ENCODE results near the gene TBC1D3B.
A peak's percentile ranks its signal among the peaks of the same experiment; 100 is the strongest.
"Not testable (repeated sequence)": the region's sequence is repeated elsewhere in the genome, so short reads cannot be mapped to it uniquely, and the experiment has no call there.

Gene TBC1D3B

DNA sequence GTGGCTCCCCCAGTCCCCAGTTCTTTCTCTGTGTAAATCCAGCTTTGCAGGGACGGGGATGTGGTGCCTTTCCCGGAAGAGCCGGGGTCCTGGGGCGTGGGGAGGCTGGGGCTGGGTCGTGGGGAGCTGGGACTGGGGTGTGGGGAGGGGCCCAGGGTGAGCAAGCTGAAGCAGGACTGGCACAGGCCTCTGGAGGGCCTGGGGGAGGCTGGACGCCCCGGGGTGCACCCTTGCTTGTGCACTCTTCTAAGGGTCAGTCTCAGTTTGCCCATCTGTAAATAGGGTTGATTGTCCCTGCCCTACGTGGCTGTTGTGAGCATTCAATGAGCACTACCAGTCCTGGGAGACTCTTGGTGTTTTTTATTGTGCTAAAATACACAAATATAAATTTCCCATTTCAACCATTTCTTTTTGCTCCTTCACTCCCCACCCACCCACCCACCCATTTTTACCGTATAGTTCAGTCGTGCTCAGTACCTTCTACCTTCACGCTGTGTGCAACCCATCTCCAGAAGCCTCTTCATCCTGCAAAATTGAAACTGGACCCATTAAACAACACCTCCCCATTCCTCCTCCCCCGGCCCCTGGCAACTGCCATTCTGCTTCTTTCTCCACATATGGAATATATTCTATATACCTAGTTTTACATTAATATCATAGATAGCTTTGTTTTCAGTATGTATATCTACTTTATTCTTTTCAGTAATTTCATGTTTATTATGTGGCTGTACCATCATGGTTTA lies 7.8 kb upstream of the TBC1D3B start:
- H3K36me3 ChIP-seq (ENCODE audit: control insufficient read depth, insufficient read depth, low read length) = no peaks in the 10 kb centered on the region
- H3K27me3 ChIP-seq (ENCODE audit: control insufficient read depth, insufficient read depth, low read length) = peaks cover 18% of the 10 kb centered on the region
- no peaks in the 10 kb centered on the region for H3K4me1 ChIP-seq (ENCODE audit: control insufficient read depth, insufficient read depth, low read length)
- no peak overlapping the region for H3K9ac ChIP-seq (ENCODE audit: low read length)
- no peak overlapping the region for H3K4me3 ChIP-seq (ENCODE audit: low read length)
- no peaks in the 10 kb centered on the region for H3K9me3 ChIP-seq (ENCODE audit: control insufficient read depth, low read length)

DNA sequence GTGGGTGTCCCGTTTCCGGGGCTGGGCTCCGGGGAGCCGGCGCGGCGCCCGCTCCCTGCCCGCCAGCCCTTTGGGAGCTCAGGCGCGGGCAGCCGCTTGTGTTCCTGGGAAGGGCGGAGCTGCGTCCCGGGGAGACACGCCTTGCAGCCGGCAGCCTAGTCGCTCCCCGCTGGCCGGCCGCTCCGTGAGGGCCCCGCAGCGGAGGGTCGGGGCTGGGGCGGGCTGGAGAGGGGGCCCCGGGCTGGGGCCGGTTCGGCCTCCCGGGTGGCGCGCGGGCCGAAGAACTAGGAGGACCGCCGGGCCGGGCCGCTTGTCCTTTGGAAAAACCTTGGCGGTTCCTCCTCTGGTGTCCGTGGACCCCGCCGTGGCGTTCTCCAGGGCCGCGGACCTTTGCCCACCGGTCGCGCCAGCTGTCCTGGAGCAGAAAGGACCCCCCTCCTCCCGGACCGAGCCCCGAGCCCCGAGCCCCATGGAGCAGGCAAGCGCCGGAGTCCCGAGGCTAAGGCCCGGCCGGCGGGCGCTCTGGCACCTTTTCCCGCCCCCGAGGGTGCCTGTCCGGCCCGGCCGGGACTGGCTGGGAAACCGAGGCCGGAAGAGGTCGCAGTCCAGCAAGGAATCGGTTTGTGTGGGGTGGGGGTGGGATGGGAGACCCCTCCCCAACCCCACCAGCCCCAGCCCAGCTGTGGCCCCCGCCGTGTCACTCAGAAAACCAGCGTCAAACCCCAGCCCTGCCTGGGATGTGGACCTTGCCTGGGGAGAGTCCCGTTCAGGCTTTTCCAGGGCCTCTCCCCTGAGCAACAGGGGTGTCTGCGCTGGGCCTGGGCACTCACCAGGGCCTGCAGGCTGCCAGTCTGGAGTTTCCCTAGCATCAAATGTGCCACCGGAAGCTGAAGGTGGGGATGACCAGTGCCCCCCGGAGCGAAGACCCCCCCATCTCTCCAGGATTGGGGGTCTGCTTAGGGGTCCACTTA lies 6.8 kb upstream of the TBC1D3B start:
- no peaks in the 10 kb centered on the region for H3K4me1 ChIP-seq (ENCODE audit: control insufficient read depth, insufficient read depth, low read length)
- no peaks in the 10 kb centered on the region for H3K36me3 ChIP-seq (ENCODE audit: control insufficient read depth, insufficient read depth, low read length)
- H3K9ac ChIP-seq (ENCODE audit: low read length) = peak overlapping the region; percentile 50
- no peaks in the 10 kb centered on the region for H3K9me3 ChIP-seq (ENCODE audit: control insufficient read depth, low read length)
- H3K4me3 ChIP-seq (ENCODE audit: low read length) = peak overlapping the region; percentile 4
- H3K27me3 ChIP-seq (ENCODE audit: control insufficient read depth, insufficient read depth, low read length) = peaks cover 18% of the 10 kb centered on the region

DNA sequence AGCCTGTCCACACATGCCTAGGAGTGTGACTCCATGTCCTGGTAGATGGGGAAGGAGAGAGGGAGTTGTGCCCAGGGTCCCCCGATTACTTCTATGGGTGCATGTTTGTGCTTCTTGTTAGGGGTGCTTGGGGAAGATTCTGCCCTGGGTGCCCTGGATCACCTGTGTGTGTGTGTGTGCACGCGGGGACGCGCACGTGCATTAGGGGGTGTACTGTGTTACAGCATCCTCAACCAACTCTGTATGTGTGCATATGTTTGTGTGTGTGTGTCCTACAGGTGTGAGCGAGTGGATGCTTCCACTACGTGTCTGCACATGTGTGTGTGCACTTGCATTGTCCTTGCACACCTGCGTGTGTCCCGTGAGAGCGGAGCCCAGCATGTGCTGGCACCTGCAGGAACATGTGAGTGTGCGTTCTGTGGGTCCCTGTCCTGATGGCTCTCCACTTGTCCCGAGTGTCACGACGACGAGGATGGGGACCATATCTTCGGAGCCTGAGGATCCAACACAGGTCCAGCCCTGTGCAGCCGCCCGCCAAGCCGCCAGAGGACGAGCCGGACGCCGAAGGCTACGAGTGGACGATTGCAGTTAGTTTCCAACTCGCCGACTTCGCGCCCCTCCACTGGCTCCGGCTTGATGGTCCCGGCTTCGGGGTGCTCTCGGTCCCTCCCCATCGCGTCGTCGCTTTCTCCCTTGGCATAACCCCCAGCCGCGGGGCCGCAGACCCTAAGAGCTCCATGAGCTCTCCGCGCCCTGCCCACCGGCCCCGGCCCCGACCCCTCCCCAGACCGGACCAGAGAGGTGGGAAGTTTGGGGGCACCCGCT lies 6.0 kb upstream of the TBC1D3B start:
- H3K27me3 ChIP-seq (ENCODE audit: control insufficient read depth, insufficient read depth, low read length) = peaks cover 18% of the 10 kb centered on the region
- H3K36me3 ChIP-seq (ENCODE audit: control insufficient read depth, insufficient read depth, low read length) = no peaks in the 10 kb centered on the region
- H3K4me3 ChIP-seq (ENCODE audit: low read length) = peak overlapping the region; percentile 4
- no peaks in the 10 kb centered on the region for H3K9me3 ChIP-seq (ENCODE audit: control insufficient read depth, low read length)
- peak overlapping the region; percentile 50 for H3K9ac ChIP-seq (ENCODE audit: low read length)
- no peaks in the 10 kb centered on the region for H3K4me1 ChIP-seq (ENCODE audit: control insufficient read depth, insufficient read depth, low read length)

DNA sequence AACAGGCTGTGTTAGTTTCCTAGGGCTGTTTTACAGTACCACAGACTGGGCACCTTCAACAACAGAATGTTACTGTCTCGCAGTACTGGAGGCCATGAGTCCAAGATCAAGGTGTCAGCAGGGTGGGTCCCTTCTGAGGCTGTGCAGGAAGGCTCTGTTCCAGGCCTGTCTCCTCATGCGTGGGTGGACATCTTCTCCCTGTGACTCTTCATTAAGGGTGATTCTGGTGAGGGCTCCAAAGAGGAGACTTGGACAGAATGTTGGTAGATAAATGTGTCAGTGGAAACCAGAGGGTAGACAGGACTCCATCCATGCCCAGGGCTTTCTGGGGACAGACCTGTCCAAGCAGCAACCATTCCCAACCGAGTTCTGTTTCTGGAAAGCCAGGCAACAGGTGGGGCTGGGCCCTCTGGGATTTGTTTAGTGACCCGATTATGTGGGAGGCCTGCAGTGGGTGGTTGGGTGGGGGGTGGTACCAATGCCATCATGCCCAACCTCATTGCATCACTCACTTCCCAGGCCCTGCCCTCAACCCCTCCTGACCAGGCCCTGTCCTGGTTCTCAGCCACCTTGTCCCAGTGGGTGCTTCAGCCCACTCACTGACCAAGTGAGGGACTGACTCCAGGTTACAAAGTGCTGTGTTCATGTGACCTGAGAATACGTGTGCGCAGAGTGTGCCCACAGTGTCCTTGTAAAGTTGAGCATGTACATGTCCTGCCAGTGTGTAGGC lies 5.2 kb upstream of the TBC1D3B start:
- H3K4me1 ChIP-seq (ENCODE audit: control insufficient read depth, insufficient read depth, low read length); H3K9me3 ChIP-seq (ENCODE audit: control insufficient read depth, low read length); H3K9ac ChIP-seq (ENCODE audit: low read length); H3K4me3 ChIP-seq (ENCODE audit: low read length); H3K36me3 ChIP-seq (ENCODE audit: control insufficient read depth, insufficient read depth, low read length): not testable (repeated sequence)
- peaks cover 18% of the 10 kb centered on the region for H3K27me3 ChIP-seq (ENCODE audit: control insufficient read depth, insufficient read depth, low read length)

DNA sequence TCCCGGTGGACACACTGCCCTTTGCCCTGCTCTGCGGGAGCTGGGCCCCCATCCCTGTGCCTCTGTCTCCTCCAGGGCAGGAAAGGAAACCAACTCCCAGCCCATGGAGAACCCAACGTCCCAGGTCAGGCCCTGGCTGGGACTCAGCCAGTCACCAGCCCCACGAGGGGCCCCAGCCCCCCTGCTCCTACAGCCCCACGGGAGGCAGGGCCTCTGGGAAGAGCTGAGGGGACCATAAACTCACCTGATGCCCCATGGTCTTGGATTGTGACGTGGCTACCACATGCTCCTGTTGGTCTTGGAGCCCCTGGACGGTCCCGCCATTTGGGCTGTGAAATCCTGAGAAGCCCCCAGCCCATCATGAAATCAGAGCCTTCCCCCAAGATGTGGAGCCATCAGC lies 7.6 kb downstream of the TBC1D3B start:
- H3K4me3 ChIP-seq (ENCODE audit: low read length); H3K9me3 ChIP-seq (ENCODE audit: control insufficient read depth, low read length); H3K4me1 ChIP-seq (ENCODE audit: control insufficient read depth, insufficient read depth, low read length); H3K27me3 ChIP-seq (ENCODE audit: control insufficient read depth, insufficient read depth, low read length); H3K36me3 ChIP-seq (ENCODE audit: control insufficient read depth, insufficient read depth, low read length); H3K9ac ChIP-seq (ENCODE audit: low read length): not testable (repeated sequence)

DNA sequence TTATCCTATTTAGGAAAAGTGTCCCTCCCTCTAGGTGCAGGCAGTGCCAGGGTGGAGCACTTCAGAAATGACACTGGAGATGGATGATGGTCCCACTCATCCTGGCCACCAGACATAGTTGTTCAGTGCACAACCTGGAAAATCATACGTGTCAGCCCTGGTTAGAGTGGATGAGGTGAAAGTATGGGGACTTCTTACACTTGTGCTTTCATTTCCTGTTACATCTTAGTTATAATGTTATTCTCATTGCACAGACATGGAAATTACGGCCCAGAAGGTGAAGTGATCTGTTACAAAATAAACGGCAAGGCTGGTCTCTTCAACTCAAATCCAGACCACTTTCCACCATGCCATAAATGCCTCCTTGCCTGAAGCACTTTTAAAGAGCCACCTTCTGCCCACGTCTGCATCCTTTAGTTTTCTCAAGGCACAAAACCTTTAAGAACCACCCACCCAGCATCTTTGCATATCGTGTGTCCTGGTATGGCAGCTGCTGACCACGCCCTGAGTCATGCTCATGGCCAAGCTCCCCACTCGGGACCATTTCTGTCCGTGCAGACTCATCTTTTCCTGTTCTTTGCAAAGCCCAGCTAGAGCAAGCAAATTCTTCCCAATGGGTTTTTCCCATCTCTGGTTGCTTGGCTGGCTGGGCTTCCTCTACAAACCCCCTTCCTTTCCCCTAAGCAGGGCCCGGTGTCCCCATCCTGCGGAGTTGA lies 22.4 kb downstream of the TBC1D3B start:
- peaks cover 12% of the 10 kb centered on the region for H3K27me3 ChIP-seq (ENCODE audit: control insufficient read depth, insufficient read depth, low read length)
- no peak overlapping the region for H3K4me3 ChIP-seq (ENCODE audit: low read length)
- H3K9me3 ChIP-seq (ENCODE audit: control insufficient read depth, low read length) = no peaks in the 10 kb centered on the region
- no peaks in the 10 kb centered on the region for H3K36me3 ChIP-seq (ENCODE audit: control insufficient read depth, insufficient read depth, low read length)
- H3K4me1 ChIP-seq (ENCODE audit: control insufficient read depth, insufficient read depth, low read length) = no peaks in the 10 kb centered on the region
- no peak overlapping the region for H3K9ac ChIP-seq (ENCODE audit: low read length)

DNA sequence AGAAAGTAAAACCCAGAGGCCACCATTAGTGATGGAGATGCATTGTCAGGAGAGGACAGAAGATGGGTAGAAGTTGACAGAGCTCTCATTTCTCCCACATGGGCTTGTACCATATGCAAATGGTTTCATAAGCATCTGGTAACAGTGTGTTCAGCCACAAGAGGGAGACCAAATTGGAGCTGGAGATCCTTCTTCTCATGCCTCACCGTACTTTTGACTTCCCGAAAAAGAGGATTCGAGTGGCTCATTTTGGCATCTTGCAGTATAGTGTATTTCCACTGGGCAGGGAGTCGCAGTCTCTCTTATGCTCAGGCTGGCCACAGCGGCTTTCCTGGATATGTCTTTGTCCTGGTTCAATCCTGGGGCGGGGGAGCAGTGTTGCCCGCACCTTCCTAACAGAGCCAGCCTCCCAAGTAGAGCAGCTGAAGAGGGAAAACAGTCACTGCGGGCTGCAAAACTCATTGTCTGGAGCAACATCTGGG lies 23.8 kb downstream of the TBC1D3B start:
- Histone ChIP-seq H3K4me1 (ENCODE audit: control insufficient read depth, insufficient read depth, low read length) (no peaks in the 10 kb centered on the region), H3K4me3 (ENCODE audit: low read length) (no peak overlapping the region), H3K9me3 (ENCODE audit: control insufficient read depth, low read length) (no peaks in the 10 kb centered on the region), H3K9ac (ENCODE audit: low read length) (no peak overlapping the region), H3K27me3 (ENCODE audit: control insufficient read depth, insufficient read depth, low read length) (peaks cover 13% of the 10 kb centered on the region), H3K36me3 (ENCODE audit: control insufficient read depth, insufficient read depth, low read length) (no peaks in the 10 kb centered on the region)

DNA sequence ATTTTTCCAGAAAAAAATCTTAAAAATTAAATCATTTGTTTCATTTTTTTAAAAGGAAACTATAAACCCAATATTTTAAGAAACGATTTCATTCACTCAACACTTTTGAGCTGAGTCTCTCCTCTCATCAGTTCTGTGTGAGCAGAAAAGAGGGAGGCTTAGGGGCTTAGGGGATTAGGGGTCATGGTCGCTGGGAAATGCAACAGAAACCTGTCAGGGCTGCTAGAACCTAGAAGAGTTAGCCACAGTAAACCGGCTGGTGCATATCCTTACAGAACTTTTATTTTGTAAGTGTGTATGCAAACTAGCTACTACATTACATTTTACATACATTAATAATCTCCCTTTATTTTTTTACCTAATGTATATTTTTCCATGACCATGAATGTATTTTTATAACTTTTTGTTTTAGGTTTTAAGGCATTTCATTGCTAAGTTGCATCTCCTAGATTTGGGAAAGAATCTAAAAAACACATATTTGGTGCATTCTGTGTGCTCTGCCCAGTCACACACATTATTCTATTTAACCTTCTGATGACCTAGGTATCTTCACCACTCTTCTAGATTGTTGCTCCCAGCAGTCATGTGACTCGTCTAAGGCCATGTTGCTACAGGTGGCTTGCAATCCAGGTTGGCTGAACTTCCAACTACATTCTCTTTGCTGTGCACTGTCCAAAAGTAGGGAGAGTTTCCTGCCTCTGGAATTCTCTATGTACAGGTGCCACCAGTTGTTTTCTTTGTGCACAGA lies 24.4 kb downstream of the TBC1D3B start:
- no peaks in the 10 kb centered on the region for H3K4me1 ChIP-seq (ENCODE audit: control insufficient read depth, insufficient read depth, low read length)
- peaks cover 13% of the 10 kb centered on the region for H3K27me3 ChIP-seq (ENCODE audit: control insufficient read depth, insufficient read depth, low read length)
- H3K9ac ChIP-seq (ENCODE audit: low read length) = no peak overlapping the region
- no peaks in the 10 kb centered on the region for H3K36me3 ChIP-seq (ENCODE audit: control insufficient read depth, insufficient read depth, low read length)
- no peaks in the 10 kb centered on the region for H3K9me3 ChIP-seq (ENCODE audit: control insufficient read depth, low read length)
- H3K4me3 ChIP-seq (ENCODE audit: low read length) = no peak overlapping the region

DNA sequence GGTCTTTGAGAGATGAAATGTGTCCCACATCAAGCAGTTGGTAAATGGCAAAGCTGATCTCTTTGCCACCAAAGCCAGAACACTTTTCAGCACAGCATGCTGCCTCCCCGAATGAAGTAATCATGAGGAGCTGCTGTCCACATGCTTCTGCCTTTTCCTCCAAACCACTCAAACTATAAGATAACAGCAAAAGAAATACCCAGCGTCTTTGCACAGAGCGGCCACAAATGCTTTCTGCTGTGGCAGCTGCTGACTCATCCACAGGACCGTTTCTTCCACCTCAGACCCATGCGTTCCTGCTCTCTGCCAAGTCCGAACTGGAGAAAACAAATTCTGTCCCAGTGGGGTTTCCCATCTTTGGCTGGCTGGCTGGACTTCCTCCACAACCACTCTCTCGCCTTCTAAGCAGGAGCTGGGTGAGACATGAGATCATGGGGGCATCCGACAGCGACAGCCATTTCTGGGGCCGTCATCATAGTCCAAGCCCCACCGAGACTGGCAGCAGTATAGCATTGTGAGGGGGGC lies 27.1 kb downstream of the TBC1D3B start:
- no peaks in the 10 kb centered on the region for H3K36me3 ChIP-seq (ENCODE audit: control insufficient read depth, insufficient read depth, low read length)
- H3K4me1 ChIP-seq (ENCODE audit: control insufficient read depth, insufficient read depth, low read length) = no peaks in the 10 kb centered on the region
- H3K27me3 ChIP-seq (ENCODE audit: control insufficient read depth, insufficient read depth, low read length) = peaks cover 13% of the 10 kb centered on the region
- no peaks in the 10 kb centered on the region for H3K9me3 ChIP-seq (ENCODE audit: control insufficient read depth, low read length)
- no peak overlapping the region for H3K4me3 ChIP-seq (ENCODE audit: low read length)
- peak overlapping the region; percentile 20 for H3K9ac ChIP-seq (ENCODE audit: low read length)

DNA sequence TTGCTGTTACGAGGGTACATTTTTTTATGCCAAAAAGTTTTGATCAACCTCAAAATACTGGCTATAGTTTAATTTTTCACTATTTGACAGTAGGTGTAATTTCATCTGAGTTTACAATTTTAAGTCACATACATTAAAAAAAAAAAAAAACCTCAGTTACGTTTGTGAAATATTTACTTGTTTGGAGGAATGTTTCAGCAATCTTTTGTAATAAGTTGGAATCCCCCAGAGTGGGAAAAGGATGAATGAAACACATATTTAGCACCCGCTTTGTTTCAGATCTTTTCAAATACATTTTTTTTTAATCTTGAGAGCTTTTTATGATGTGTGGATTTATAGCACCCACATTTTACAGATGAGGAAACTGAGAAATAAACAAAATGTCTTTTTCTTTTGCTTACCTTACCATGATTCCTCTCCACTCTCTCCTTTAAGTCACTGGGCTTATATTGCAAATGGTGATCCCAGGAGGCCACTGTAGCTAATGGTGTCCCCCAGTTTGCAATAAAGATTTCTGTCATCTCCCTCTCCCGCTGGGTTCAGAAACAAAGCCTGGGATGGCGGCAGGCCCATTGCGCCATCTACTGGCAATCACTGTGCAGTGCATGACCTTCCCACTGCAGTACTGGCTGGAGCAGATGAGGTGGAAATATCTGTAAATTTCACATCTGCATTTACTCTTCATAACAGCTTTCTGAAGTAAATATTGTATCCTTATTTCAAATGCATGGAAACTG lies 27.7 kb downstream of the TBC1D3B start:
- no peak overlapping the region for H3K4me3 ChIP-seq (ENCODE audit: low read length)
- no peaks in the 10 kb centered on the region for H3K4me1 ChIP-seq (ENCODE audit: control insufficient read depth, insufficient read depth, low read length)
- no peaks in the 10 kb centered on the region for H3K9me3 ChIP-seq (ENCODE audit: control insufficient read depth, low read length)
- no peaks in the 10 kb centered on the region for H3K36me3 ChIP-seq (ENCODE audit: control insufficient read depth, insufficient read depth, low read length)
- H3K27me3 ChIP-seq (ENCODE audit: control insufficient read depth, insufficient read depth, low read length) = peaks cover 7% of the 10 kb centered on the region
- H3K9ac ChIP-seq (ENCODE audit: low read length) = peak overlapping the region; percentile 20
